Common myeloid progenitor, CD34-positive (primary cell): ENCODE data around the gene SPATS1.
A peak's percentile ranks its signal among the peaks of the same experiment; 100 is the strongest.

Experiments
- CTCF ChIA-PET: fragments of 350-600 bp; sonication (Branson Sonifier 250); formaldehyde crosslinking; loops from one replicate; lab custom pipeline; 2021; ENCODE audit warnings: antibody characterized with exemption; lab: Charles Lee
- POLR2A ChIA-PET: fragments of 350-600 bp; sonication (Branson Sonifier 250); formaldehyde crosslinking; loops from one replicate; lab custom pipeline; 2021; ENCODE audit warnings: antibody characterized with exemption; lab: Charles Lee
- DNase-seq, 3 donors: peaks; one replicate each; pipeline versions ENCODE4 v3.0.0 to v3.0.0-alpha.2; 2013
- H3K27ac ChIP-seq, 2 experiments: 1 replicate in 1 of 2; 2 replicates in 1 of 2; pipeline ENCODE4 v1.7.0; 2013; ENCODE audit warnings: inconsistent platforms in 2 of 2, low read length in 2 of 2, mild to moderate bottlenecking in 2 of 2, low read depth in 1 of 2, moderate library complexity in 1 of 2; ENCODE audit not compliant: severe bottlenecking in 2 of 2, insufficient read depth in 1 of 2, poor library complexity in 1 of 2
- H3K27me3 ChIP-seq, 5 experiments: replicated peaks in 2 of 5; 1 replicate in 3 of 5; 2 replicates in 2 of 5; pipeline versions ENCODE4 v1.6.1 to v1.7.0; 2013; ENCODE audit warnings: low read length in 4 of 5, mild to moderate bottlenecking in 2 of 5, moderate library complexity in 2 of 5, inconsistent platforms in 1 of 5; ENCODE audit not compliant: insufficient read depth in 5 of 5, control insufficient read depth in 4 of 5
- H3K36me3 ChIP-seq, 4 experiments: 1 replicate in 2 of 4; 2 replicates in 2 of 4; pipeline versions ENCODE4 v1.6.1 to v1.7.0; 2013; ENCODE audit warnings: low read length in 3 of 4, control low read depth in 1 of 4, mild to moderate bottlenecking in 1 of 4; ENCODE audit not compliant: control insufficient read depth in 4 of 4, insufficient read depth in 4 of 4
- H3K4me1 ChIP-seq, 4 experiments: 1 replicate in 3 of 4; 2 replicates in 1 of 4; pipeline versions ENCODE4 v1.6.1 to v1.7.1; 2013; ENCODE audit warnings: low read length in 3 of 4, mild to moderate bottlenecking in 3 of 4, control low read depth in 1 of 4, inconsistent platforms in 1 of 4, moderate library complexity in 1 of 4; ENCODE audit not compliant: control insufficient read depth in 4 of 4, insufficient read depth in 4 of 4; ENCODE audit errors: control extremely low read depth in 1 of 4
- H3K4me3 ChIP-seq, 7 experiments: 1 replicate in 4 of 7; 2 replicates in 3 of 7; pipeline versions ENCODE4 v1.5.1 to v1.7.0; 2013; ENCODE audit warnings: mild to moderate bottlenecking in 7 of 7, low read length in 6 of 7, moderate library complexity in 6 of 7, inconsistent platforms in 2 of 7, low read depth in 2 of 7, control low read depth in 1 of 7; ENCODE audit not compliant: insufficient read depth in 4 of 7, control insufficient read depth in 1 of 7; ENCODE audit errors: extremely low read depth in 1 of 7
- H3K9me3 ChIP-seq, 5 experiments: 1 replicate in 4 of 5; 2 replicates in 1 of 5; pipeline versions ENCODE4 v1.6.1 to v1.7.1; 2013; ENCODE audit warnings: low read length in 4 of 5, mild to moderate bottlenecking in 2 of 5, inconsistent platforms in 1 of 5, low read depth in 1 of 5, moderate library complexity in 1 of 5; ENCODE audit not compliant: control insufficient read depth in 4 of 5, insufficient read depth in 2 of 5; ENCODE audit errors: control extremely low read depth in 1 of 5
- WGBS: methylation state at CpG from one replicate; pipeline ENCODE4 v1.1.5; 2013; ENCODE audit not compliant: insufficient coverage; 5-methylcytosine and 5-hydroxymethylcytosine counted together

The SPATS1 gene

GRCh38 chr6:44388887-44389286 is 46.4 kb downstream of the SPATS1 start:
- WGBS, result 86% methylated on average over 5 of the region's 5 CpGs
- ChIA-PET CTCF (no interaction called here), POLR2A (no interaction called here)
- H3K27ac ChIP-seq, result no peak overlapping the region
- no peak for DNase-seq
- H3K9me3 ChIP-seq, result no peaks in the 10 kb centered on the region
- peak overlapping the region in 5 of 7 experiments; percentile 83 to 96 (median 88) for H3K4me3 ChIP-seq
- H3K36me3 ChIP-seq, result peaks cover 8 to 28% (median 16%) of the 10 kb centered on the region in 4 experiments
- peaks cover 10 to 33% (median 31%) of the 10 kb centered on the region in 4 experiments for H3K4me1 ChIP-seq
- H3K27me3 ChIP-seq, result no peaks in the 10 kb centered on the region

- H3K27ac ChIP-seq, result peak overlapping the region in 1 of 2 experiments; percentile 14
- WGBS, result no CpG with 5 or more reads among the region's 1 CpG
- no peaks in the 10 kb centered on the region for H3K9me3 ChIP-seq
- H3K4me3 ChIP-seq, result peak overlapping the region in 1 of 7 experiments; percentile 96
- POLR2A ChIA-PET, result interaction anchor here (0.7 to 1.3 kb wide), 2 partner anchors 11 to 75 kb away, joined by 3 read pairs; no protein-coding TSS in a partner anchor
- DNase-seq, result peak; percentile 16 to 67 (median 47)
- CTCF ChIA-PET, result interaction anchor here (1.0 to 1.3 kb wide), 4 partner anchors 13 to 122 kb away, joined by 3 to 4 read pairs (median 3); no protein-coding TSS in a partner anchor
- H3K36me3 ChIP-seq, result peaks cover 11 to 41% (median 26%) of the 10 kb centered on the region in 4 experiments
- H3K27me3 ChIP-seq, result no peaks in the 10 kb centered on the region
- peaks cover 10 to 33% (median 31%) of the 10 kb centered on the region in 4 experiments for H3K4me1 ChIP-seq
Measured at GRCh38 chr6:44390158-44390683, 47.8 kb downstream of the SPATS1 start.
